DMS 273 (cell line): ENCODE results near the gene DST.

Source experiments
- DNase-seq: peaks from one replicate; lab custom pipeline; 2025; ENCODE audit not compliant: unreplicated experiment; lab: John Stamatoyannopoulos, UW

DST gene

DNA sequence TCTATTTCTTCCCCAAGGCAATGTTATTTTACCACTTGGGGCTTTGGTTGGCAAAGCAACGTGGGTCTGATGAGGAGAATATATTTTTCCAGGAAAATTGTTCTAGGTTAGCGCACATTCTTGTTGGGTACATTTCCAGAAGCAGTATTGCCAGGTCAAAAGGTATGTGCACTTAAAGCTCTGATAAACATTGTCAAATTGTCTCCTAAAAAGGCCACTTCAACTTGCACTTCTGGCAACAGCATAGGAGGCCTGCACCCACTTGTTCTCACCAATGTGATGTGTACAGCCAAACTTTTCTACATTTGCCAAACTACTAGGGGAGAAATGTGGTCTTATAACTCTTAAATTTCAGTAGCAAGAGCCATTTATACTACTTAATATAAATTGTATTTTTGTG, 197.8 kb downstream of the DST start:
- no peak for DNase-seq

- DNase-seq: no peak
These were observed 202.1 kb downstream of the DST start for GRCh38 chr6:56440551-56440981.

DNA sequence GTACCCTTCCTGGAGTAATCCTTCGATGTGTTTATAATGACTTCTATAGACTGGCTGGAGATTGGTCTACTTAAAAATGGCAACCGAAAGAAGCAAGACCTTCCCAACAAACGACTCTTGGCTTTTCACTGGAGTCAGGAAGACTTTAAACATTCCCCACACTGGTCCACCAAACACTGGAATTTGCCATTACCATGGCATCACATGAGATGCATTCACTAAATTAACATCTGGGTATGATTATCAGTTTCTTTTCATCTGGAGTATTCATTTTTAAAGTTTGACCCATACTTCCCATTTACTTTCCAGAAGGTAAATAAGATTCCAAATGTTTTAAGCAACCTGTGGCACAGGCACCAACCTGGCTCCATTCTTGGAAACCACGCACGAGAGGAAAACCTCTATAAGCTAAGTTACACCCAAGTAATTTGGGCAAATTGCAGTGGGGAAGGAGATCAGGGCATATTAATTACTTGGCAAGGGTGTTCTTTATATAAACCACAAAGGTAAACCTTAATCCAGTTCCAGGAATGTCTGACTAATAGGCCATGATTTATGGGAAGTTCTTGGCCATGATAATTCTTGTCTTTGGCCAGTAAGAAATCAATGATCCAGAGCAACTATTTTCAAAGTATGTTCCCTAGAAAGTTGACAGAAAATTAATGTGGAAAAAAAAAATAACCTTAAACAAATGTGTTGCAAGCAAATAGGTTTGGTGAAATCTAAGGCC, 205.4 kb downstream of the DST start:
- no peak for DNase-seq

GRCh38 chr6:56435754-56436153, 206.9 kb downstream of the DST start:
- DNase-seq: no peak

- no peak for DNase-seq
These were observed 207.4 kb downstream of the DST start for GRCh38 chr6:56435326-56435725.

- DNase-seq: no peak
These were observed 208.1 kb downstream of the DST start for GRCh38 chr6:56434606-56435005.

DNA sequence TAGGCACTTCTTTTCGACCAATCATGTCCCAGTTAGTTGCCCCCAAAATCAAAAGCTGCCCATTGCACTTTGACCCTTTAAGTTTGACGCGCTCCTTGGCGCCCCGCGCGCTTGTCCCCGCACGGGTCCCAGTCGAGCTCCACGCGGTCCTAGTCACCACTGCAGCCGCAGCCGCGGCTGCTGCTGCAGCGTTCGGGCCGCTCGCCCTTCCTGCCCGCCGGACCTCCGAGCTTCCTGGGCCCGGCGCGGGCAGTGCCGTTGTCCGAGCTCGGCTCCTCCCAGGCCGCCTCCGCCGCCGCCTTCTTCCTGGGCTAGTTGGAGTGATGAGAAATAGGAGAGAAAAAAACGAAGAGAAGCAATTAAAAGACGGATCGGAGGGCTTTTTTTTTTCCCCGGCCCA, 209.6 kb downstream of the DST start:
- no peak for DNase-seq

DNA sequence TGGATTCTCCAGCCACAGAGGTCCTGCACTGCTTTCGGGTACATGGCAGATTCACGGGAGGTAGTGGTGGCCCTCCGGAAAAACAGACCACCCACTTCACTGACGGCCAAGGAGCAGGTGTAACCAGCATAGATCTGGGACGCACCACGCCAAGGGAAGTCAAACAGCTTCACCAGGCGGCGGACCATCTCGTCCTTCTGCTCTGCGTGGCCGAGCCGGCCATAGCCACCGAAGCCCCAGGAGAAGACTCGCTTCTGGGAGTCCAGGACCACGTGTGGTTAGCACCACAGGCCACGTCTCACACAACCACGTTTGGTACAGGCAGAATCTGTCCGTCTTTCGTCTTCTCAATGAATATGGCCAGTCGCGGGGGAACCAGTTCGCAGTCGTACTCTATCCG, 210.5 kb downstream of the DST start:
- DNase-seq: no peak

DNA sequence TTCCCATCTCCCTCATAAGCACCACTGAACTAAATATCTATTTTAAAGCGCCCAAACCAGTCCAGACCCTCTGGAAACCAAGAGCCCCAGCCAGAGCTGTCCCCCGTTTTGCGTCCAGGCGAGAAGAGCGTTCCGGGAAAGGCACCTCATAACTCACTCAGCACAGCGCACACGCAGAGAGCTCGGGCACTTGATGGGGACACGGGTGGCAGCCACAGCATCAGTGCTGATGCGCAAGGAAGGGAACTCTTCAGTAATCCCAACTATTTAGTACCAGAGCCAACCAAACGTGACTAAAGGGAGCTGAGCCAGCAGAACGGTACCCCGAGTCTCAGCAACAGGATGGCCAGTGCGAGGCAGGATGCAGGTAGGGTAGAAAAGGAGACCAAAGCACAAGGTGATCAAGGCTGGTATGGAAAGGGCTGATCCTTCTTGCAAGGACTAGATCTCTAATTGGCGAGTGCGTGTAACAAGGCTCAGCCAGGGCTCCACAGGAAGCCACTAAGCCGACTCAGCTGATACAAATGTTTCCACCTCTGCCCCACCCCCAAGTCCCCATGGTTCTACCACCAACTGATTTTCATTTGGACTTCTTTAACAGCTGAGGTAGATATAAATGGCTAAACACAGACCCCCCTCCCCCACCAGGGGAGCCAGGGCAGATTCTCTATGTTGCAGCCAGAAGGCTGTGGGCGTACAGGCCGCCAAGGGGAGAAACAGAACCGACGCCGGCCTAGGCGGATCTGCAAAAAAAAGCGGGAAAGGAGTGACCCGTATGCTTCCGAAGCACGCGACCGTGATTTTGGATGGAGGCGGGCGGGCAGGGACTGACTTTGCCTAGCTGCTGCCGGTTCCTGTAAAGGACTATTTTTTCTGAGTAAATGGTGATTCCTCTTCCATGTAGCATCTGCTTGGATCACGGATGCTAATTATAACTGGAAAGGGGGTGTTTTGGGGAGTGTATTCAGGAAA, 211.8 kb downstream of the DST start:
- no peak for DNase-seq

GRCh38 chr6:56424542-56425083, 218.1 kb downstream of the DST start:
- DNase-seq: no peak

DNA sequence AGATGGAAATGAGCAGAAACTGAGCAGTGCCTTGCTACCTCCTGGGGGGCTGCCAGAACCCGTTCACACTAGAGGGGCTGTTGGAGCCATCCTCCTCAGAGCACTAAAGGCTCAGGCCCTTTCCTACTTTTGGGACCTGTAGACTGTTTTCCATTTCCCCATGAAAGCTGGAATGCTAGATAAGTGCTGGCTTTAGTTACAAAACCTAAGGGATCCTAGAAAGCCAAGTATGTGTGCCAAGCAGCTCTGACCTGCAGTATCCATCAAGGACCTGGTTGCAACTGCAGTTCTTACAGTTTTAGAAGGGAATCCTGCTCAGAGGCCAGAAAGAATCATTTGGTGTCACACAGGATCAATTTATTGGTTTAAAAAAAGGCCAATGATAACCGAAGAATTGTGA, 218.6 kb downstream of the DST start:
- DNase-seq: no peak

- no peak for DNase-seq
These were observed 222.4 kb downstream of the DST start for GRCh38 chr6:56420296-56420695.

- DNase-seq: no peak
These were observed 223.5 kb downstream of the DST start for GRCh38 chr6:56419191-56419590.

DNA sequence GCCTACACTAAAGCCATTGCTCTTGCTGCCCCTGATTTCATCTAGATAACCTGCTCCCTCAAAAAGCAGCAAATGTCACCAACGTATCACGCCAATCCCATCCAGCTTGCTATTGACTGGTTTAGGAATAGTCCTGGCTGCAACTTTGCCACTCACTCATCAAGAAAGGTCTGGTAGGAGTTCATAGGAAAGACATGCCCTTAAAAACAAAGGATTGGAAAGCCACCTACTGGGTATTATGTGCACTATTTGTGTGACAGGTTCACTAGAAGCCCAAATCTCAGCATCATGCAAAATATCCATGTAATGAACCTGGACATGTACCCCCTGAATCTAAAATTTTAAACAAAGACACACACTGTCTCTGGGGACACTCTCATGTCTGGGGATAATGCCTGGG, 224.9 kb downstream of the DST start:
- DNase-seq: no peak

DNA sequence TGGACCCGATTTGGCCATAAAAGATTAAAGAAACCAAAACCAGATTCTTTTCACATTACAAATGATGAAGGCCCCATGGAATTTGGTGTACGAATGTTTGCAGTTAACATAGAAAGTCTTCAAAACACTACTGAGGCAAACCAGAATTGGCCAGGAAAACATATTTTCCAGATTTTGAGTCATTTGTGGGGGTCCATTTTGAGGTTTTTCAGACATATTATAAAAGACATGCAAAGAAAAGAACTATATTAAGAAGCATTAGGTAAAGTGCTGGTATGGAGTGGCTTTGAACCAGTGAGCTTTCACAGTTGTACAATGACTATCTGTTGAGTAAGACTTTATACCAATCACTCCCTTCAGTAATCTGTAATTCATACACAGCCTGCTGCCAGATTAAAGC, 226.4 kb downstream of the DST start:
- DNase-seq: no peak

GRCh38 chr6:56408976-56409375, 233.7 kb downstream of the DST start:
- no peak for DNase-seq
